ENCODE measurements around the gene RHOB.

Gene RHOB

DNA sequence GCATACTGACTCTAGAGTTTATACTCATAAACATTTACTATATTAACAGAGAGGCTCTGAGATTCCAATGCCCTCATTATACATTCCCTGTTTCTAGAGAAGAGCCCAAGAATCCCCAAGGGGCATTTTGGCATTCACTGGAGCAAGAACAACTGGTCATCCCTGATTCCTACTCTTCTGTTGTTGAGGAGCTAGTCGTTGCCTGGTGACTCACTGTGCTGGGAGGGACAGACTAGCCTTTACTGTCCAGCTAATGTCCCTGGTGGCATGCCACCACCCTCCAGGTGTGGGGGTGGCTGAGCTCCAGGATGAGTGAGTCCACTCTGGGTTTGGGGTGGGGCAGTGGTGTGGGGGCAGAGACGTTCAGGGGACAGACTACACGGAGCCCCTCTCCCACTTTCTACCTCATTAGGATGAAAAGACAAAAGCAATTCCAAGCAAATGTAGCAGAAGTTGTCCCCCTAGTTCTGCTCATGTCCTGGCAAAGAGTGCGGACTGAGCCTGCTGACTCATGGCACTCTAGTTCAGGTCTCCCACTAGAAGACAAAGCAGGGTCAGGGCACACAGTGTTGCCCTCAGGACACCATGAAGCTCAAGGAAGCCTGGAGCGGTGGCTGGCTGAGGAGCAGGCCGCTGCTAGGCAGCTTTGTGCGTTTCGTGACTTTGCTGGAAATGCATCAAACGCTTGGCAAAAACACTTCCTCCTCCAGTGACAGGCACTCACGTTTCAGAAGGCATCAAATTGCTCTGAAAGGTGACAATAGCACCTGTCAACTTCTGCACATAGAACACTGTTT is 49.4 kb downstream of the RHOB start:
- no peak for DNase-seq

DNA sequence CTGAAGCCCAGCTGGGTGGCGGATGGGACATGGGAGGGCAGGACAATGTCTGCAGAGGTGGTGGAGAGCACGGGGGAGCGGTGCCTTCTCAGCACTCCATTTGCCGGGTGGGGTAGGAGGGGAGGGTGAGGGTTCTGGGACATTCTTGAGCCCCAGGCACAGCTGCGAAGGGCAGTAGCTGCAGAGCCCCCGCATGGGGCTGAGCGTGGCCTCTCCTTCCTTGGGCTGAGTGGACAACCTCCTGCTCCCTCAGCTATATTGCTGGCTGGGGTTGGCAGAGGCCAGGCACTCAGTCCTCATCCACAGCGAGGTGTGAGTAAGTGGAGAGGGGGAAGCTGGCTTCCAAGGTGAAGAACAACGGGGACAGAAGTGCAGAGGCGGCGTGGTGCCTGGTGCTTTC is 50.1 kb downstream of the RHOB start:
- DNase-seq: no peak

Measured in effector CD4-positive, alpha-beta T cell (primary cell).